HG03064 (cell line): Measurements from ENCODE around the gene PREB.
"Not testable (repeated sequence)": the region's sequence is repeated elsewhere in the genome, so short reads cannot be mapped to it uniquely, and the experiment has no call there.

ENCODE experiments used
- ATAC-seq: cut with Tn5 transposase; IDR thresholded peaks from one replicate; pipeline ENCODE4 v1.9.1; 2021; ENCODE audit warnings: low read depth; ENCODE audit not compliant: unreplicated experiment

PREB gene

GRCh38 chr2:27127883-27128667 is 6.4 kb downstream of the PREB start:
- ATAC-seq = no peak

- ATAC-seq = no peak
Observed at GRCh38 chr2:27126252-27126710, 8.2 kb downstream of the PREB start.

- no peak for ATAC-seq
Observed at GRCh38 chr2:27125104-27125503, 9.3 kb downstream of the PREB start.

- ATAC-seq = no peak
Observed at GRCh38 chr2:27123302-27124150, 10.9 kb downstream of the PREB start, which contains the start of gene ABHD1. TSS of gene ABHD1 (plus strand) at chr2:27123815. CDS start at chr2:27123949, 134 bp downstream.

GRCh38 chr2:27122791-27123190 is 11.6 kb downstream of the PREB start:
- no peak for ATAC-seq

GRCh38 chr2:27121906-27122305 is 12.5 kb downstream of the PREB start:
- no peak for ATAC-seq

- ATAC-seq = not testable (repeated sequence)
Observed at GRCh38 chr2:27119330-27119670, 15.1 kb downstream of the PREB start.

GRCh38 chr2:27118525-27119329 is 15.7 kb downstream of the PREB start, which contains the start of gene CGREF1:
TSS of gene CGREF1 (minus strand) at chr2:27119128. CDS start at chr2:27104366, 14,762 bp downstream.
- ATAC-seq = no peak

- no peak for ATAC-seq
Observed at GRCh38 chr2:27117995-27118524, 16.4 kb downstream of the PREB start.

- no peak for ATAC-seq
Observed at GRCh38 chr2:27115519-27115918, 18.9 kb downstream of the PREB start.

GRCh38 chr2:27111392-27112078 is 22.9 kb downstream of the PREB start:
- not testable (repeated sequence) for ATAC-seq

GRCh38 chr2:27110603-27111352 is 23.7 kb downstream of the PREB start:
- not testable (repeated sequence) for ATAC-seq

GRCh38 chr2:27109083-27109482 is 25.4 kb downstream of the PREB start:
- no peak for ATAC-seq

GRCh38 chr2:27108221-27108620 is 26.2 kb downstream of the PREB start:
- no peak for ATAC-seq

- ATAC-seq = no peak
Observed at GRCh38 chr2:27105981-27106380, 28.5 kb downstream of the PREB start.

GRCh38 chr2:27102329-27102728 is 32.1 kb downstream of the PREB start:
- no peak for ATAC-seq

GRCh38 chr2:27100036-27100435 is 34.4 kb downstream of the PREB start:
- no peak for ATAC-seq

GRCh38 chr2:27099334-27099955 is 35.0 kb downstream of the PREB start:
- no peak for ATAC-seq

- ATAC-seq = no peak
Observed at GRCh38 chr2:27097341-27097740, 37.1 kb downstream of the PREB start.
